Caco-2 (cell line): ENCODE results near the gene DHX32. TPM values are rescaled to one million over a fixed set of nuclear protein-coding genes. Genes with fewer than 3 reads are reported as not detected.
"Not testable (repeated sequence)": the region's sequence is repeated elsewhere in the genome, so short reads cannot be mapped to it uniquely, and the experiment has no call there.

Experiments used
- BruUV-seq: library from RNA; stranded (reverse); fragments of 400-500 nt; replicated peaks from 2 replicates; lab custom pipeline; 2021; lab: Mats Ljungman, UMichigan
- CTCF ChIA-PET: fragments of 300-600 bp; sonication (Branson Sonifier 250); formaldehyde crosslinking; loops from one replicate; lab custom pipeline; 2022; ENCODE audit warnings: antibody characterized with exemption; lab: Charles Lee
- POLR2A ChIA-PET: fragments of 300-600 bp; sonication (Branson Sonifier 250); formaldehyde crosslinking; loops from one replicate; lab custom pipeline; 2022; ENCODE audit warnings: antibody characterized with exemption; lab: Charles Lee
- DNase-seq, 2 experiments: peaks; one replicate each; pipeline versions ENCODE4 v3.0.0 to v3.0.0-alpha.2; 2020 to 2022
- H3K27me3 ChIP-seq: replicated peaks from 2 replicates; pipeline ENCODE4 v1.6.0; 2011; ENCODE audit warnings: low read length; ENCODE audit not compliant: control insufficient read depth, insufficient read depth
- H3K36me3 ChIP-seq: 2 replicates; pipeline ENCODE4 v1.5.1; 2011; ENCODE audit warnings: low read length; ENCODE audit not compliant: control insufficient read depth, insufficient read depth
- H3K4me1 ChIP-seq: fragments of 250-450 bp; sonication (Bioruptor Pico); 2 replicates; pipeline ENCODE4 v1.5.1; 2020; ENCODE audit warnings: mild to moderate bottlenecking
- H3K4me3 ChIP-seq: 2 replicates; pipeline ENCODE4 v1.5.1; 2011; ENCODE audit warnings: low read depth, mild to moderate bottlenecking, control low read depth, low read length
- H3K9me3 ChIP-seq: fragments of 250-450 bp; sonication (Bioruptor Pico); 2 replicates; pipeline ENCODE4 v1.5.1; 2020; ENCODE audit warnings: mild to moderate bottlenecking, moderate library complexity
- H3K27ac Mint-ChIP-seq: one replicate; pipeline ENCODE4 v1.8.0; 2022; ENCODE audit warnings: mixed read lengths; ENCODE audit not compliant: unreplicated experiment
- H3K27me3 Mint-ChIP-seq: one replicate; pipeline ENCODE4 v1.8.0; 2022; ENCODE audit warnings: mixed read lengths; ENCODE audit not compliant: insufficient read depth, unreplicated experiment
- H3K36me3 Mint-ChIP-seq: one replicate; pipeline ENCODE4 v1.8.0; 2022; ENCODE audit warnings: mild to moderate bottlenecking, mixed read lengths; ENCODE audit not compliant: insufficient read depth, unreplicated experiment
- H3K4me1 Mint-ChIP-seq: one replicate; pipeline ENCODE4 v1.8.0; 2022; ENCODE audit warnings: low read depth, mixed read lengths; ENCODE audit not compliant: unreplicated experiment
- H3K4me3 Mint-ChIP-seq: one replicate; pipeline ENCODE4 v1.8.0; 2022; ENCODE audit warnings: mild to moderate bottlenecking, moderate library complexity, mixed read lengths; ENCODE audit not compliant: unreplicated experiment
- H3K9me3 Mint-ChIP-seq: one replicate; pipeline ENCODE4 v1.8.0; 2022; ENCODE audit warnings: mixed read lengths; ENCODE audit not compliant: unreplicated experiment
- intact Hi-C: fragments of 100-400 bp; cut with micrococcal nuclease; formaldehyde crosslinking; loops from one replicate; pipeline ENCODE4 v1.10.0; 2022; ENCODE audit not compliant: unreplicated experiment
- total RNA-seq: library from RNA; stranded (reverse); gene quantifications from 2 replicates; pipeline ENCODE4 v1.2.3, GENCODE V29; 2022

DHX32 gene
- total RNA-seq, 1 experiment from 2014 or later, result 25.0 TPM

- H3K27me3 Mint-ChIP-seq, H3K9me3 Mint-ChIP-seq, H3K9me3 ChIP-seq, H3K27me3 ChIP-seq, H3K4me1 ChIP-seq, CTCF ChIA-PET, POLR2A ChIA-PET, intact Hi-C loops, H3K36me3 ChIP-seq: not testable (repeated sequence)
- H3K4me3 Mint-ChIP-seq, result peak overlapping the region; percentile 85
- H3K36me3 Mint-ChIP-seq, result peaks cover 11% of the 10 kb centered on the region
- peaks cover 12% of the 10 kb centered on the region for H3K4me1 Mint-ChIP-seq
- peak overlapping the region; percentile 59 for H3K4me3 ChIP-seq
- H3K27ac Mint-ChIP-seq, result peak overlapping the region; percentile 81
- peak; percentile 74 to 79 for DNase-seq
- TSS peak; percentile 56 for BruUV-seq
Measured at GRCh38 chr10:125895130-125896087, 14.3 kb upstream of the DHX32 start.

DNA sequence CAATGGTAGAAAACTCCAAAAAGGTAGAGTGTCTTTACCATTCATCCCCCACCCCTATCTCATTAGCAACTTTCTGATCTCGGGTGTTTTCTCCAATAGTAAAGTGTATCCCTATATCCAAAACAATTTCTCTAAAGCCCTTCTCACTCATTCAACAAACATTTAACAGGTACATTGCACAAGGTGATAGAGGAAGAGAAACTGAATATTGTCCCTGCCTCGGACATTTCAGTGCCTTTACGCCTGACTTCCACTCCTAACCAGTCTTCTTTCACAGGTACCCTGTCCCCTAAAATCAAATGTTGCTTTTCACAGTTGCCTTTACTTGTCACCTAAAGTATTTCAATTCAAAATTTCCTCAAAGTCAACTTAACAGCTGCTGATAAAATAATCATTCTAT, 13.1 kb upstream of the DHX32 start:
- H3K9me3 Mint-ChIP-seq, H3K4me3 Mint-ChIP-seq, intact Hi-C loops, H3K9me3 ChIP-seq, H3K27me3 ChIP-seq, BruUV-seq, CTCF ChIA-PET, H3K4me1 ChIP-seq, H3K4me3 ChIP-seq, H3K27me3 Mint-ChIP-seq, H3K36me3 ChIP-seq, POLR2A ChIA-PET, DNase-seq, H3K27ac Mint-ChIP-seq: not testable (repeated sequence)
- peaks cover 11% of the 10 kb centered on the region for H3K36me3 Mint-ChIP-seq
- H3K4me1 Mint-ChIP-seq, result peaks cover 12% of the 10 kb centered on the region

DNA sequence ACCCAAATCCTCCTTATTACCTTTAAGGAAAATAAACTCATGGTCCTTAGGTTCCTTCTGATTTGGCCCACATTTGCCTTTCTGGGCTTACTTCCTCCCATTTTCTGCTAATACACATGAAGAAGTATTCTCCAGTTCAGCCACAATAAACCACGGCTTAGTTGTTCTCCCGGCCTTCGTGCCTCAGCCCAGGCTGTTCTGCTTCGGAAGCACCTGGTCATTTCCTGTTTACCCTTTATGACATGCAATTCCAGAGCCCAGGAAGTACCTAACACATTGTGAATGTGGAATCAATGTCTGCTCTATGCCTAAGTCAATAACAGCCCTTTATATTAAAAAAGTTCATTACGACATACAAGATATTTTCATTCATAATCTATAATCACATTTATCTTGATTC, 11.3 kb upstream of the DHX32 start:
- POLR2A ChIA-PET, H3K9me3 ChIP-seq, CTCF ChIA-PET, H3K4me3 Mint-ChIP-seq, intact Hi-C loops, H3K4me1 ChIP-seq, H3K27ac Mint-ChIP-seq, H3K27me3 Mint-ChIP-seq, H3K4me3 ChIP-seq, H3K4me1 Mint-ChIP-seq, H3K9me3 Mint-ChIP-seq, H3K36me3 ChIP-seq, DNase-seq, H3K27me3 ChIP-seq, BruUV-seq: not testable (repeated sequence)
- peaks cover 11% of the 10 kb centered on the region for H3K36me3 Mint-ChIP-seq

GRCh38 chr10:125889441-125889840, 8.3 kb upstream of the DHX32 start:
- H3K36me3 ChIP-seq, H3K27me3 Mint-ChIP-seq, DNase-seq, H3K9me3 Mint-ChIP-seq, intact Hi-C loops, H3K9me3 ChIP-seq, H3K27me3 ChIP-seq, POLR2A ChIA-PET, H3K4me1 Mint-ChIP-seq, H3K27ac Mint-ChIP-seq, H3K4me3 ChIP-seq, BruUV-seq, H3K36me3 Mint-ChIP-seq, H3K4me3 Mint-ChIP-seq, CTCF ChIA-PET, H3K4me1 ChIP-seq: not testable (repeated sequence)
